GM23248 (cell line): ENCODE data around the gene ZNF469.

Experiments used
- EZH2 ChIP-seq: fragments of 200-600 bp; sonication (generic); IDR thresholded peaks from 2 replicates; pipeline ENCODE4 v1.6.1; 2018; ENCODE audit warnings: antibody characterized with exemption, mild to moderate bottlenecking; ENCODE audit not compliant: insufficient read depth, poor library complexity, severe bottlenecking
- EZH2phosphoT487 ChIP-seq: fragments of 200-600 bp; sonication (generic); IDR thresholded peaks from 2 replicates; pipeline ENCODE4 v1.6.1; 2018; ENCODE audit warnings: antibody characterized with exemption, moderate library complexity, mild to moderate bottlenecking, low read depth; ENCODE audit not compliant: insufficient read depth

GRCh38 chr16:88385112-88385594, 2.4 kb downstream of the ZNF469 start:
- TF ChIP-seq EZH2 (no peak), EZH2phosphoT487 (no peak)
